GM12864 (cell line): ENCODE measurements around the gene MYO16.

ENCODE experiments used
- DNase-seq: peaks from one replicate; pipeline ENCODE4 v3.0.0-alpha.2; 2011; ENCODE audit warnings: low read depth
- H3K4me3 ChIP-seq: 2 replicates; pipeline ENCODE4 v1.5.1; 2011; ENCODE audit warnings: mild to moderate bottlenecking, low read depth, low read length, control low read depth
- TF ChIP-seq, protein P1 (sequence below): IDR thresholded peaks from 2 replicates; pipeline ENCODE4 v1.5.1; 2011; ENCODE audit warnings: low read depth, mild to moderate bottlenecking, moderate library complexity, low read length, control low read depth, inconsistent platforms; ENCODE audit errors: missing control alignments

Gene MYO16

DNA sequence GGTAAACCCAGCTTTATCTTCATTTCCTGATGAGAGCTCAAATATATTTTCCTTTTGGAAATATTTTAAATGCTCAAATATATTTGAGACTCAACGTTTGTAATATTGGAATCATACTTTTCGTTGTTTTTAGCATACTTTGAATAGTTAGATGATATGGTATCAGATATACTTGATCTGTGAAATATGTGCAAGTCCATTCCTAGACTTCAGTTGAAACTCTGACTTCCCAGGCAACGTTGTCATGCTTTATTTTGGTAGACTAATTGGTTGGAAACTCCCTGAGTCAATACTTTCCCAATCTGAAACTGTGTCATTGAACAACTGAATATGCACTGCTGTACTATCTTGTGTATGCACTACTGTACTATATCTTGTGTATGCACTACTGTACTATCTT lies 378.5 kb downstream of the MYO16 start:
- DNase-seq = no peak
- no peak overlapping the region for H3K4me3 ChIP-seq
- TF ChIP-seq, protein P1, sequence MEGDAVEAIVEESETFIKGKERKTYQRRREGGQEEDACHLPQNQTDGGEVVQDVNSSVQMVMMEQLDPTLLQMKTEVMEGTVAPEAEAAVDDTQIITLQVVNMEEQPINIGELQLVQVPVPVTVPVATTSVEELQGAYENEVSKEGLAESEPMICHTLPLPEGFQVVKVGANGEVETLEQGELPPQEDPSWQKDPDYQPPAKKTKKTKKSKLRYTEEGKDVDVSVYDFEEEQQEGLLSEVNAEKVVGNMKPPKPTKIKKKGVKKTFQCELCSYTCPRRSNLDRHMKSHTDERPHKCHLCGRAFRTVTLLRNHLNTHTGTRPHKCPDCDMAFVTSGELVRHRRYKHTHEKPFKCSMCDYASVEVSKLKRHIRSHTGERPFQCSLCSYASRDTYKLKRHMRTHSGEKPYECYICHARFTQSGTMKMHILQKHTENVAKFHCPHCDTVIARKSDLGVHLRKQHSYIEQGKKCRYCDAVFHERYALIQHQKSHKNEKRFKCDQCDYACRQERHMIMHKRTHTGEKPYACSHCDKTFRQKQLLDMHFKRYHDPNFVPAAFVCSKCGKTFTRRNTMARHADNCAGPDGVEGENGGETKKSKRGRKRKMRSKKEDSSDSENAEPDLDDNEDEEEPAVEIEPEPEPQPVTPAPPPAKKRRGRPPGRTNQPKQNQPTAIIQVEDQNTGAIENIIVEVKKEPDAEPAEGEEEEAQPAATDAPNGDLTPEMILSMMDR = no peak

GRCh38 chr13:109009756-109010155 lies 380.3 kb downstream of the MYO16 start:
- no peak for DNase-seq
- H3K4me3 ChIP-seq = no peak overlapping the region
- TF ChIP-seq, protein P1 = no peak

GRCh38 chr13:109010912-109011311 lies 381.5 kb downstream of the MYO16 start:
- TF ChIP-seq, protein P1 = no peak
- no peak overlapping the region for H3K4me3 ChIP-seq
- no peak for DNase-seq

DNA sequence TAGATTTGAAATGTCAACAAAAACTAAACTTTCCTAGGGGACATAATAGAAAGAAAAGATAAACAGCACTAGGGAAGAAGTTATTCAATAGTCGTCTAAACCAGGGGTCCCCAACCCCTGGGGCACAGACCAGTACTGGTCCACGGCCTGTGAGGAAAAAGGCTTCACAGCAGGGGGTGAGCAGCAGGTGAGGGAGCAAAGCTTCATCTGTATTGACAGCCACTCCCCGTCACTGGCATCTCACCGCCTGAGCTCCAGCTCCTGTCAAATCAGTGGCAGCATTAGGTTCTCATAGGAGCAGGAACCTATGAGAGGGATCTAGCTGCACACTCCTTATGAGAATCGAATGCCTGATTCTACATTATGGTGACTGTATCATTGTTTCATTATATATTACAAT lies 382.7 kb downstream of the MYO16 start:
- DNase-seq = no peak
- H3K4me3 ChIP-seq = no peak overlapping the region
- TF ChIP-seq, protein P1 = no peak

- TF ChIP-seq, protein P1 = no peak
- H3K4me3 ChIP-seq = no peak overlapping the region
- no peak for DNase-seq
These were observed 392.1 kb downstream of the MYO16 start for GRCh38 chr13:109021558-109021957.

- DNase-seq = no peak
- TF ChIP-seq, protein P1 = no peak
- no peak overlapping the region for H3K4me3 ChIP-seq
These were observed 395.2 kb downstream of the MYO16 start for GRCh38 chr13:109024611-109025010.

- DNase-seq = no peak
- no peak overlapping the region for H3K4me3 ChIP-seq
- TF ChIP-seq, protein P1 = no peak
These were observed 396.9 kb downstream of the MYO16 start for GRCh38 chr13:109026266-109026665.
